GM10266 (cell line): Measurements from ENCODE around the gene CA11.

ENCODE experiments used
- DNase-seq: peaks from one replicate; pipeline ENCODE4 v3.0.0; 2012; ENCODE audit errors: extremely low spot score
- TF ChIP-seq, protein P1 (sequence below): IDR thresholded peaks from 2 replicates; pipeline ENCODE4 v1.5.1; 2012; ENCODE audit warnings: mild to moderate bottlenecking, low read depth; ENCODE audit not compliant: control insufficient read depth, insufficient read depth; ENCODE audit errors: missing control alignments

Gene CA11

DNA sequence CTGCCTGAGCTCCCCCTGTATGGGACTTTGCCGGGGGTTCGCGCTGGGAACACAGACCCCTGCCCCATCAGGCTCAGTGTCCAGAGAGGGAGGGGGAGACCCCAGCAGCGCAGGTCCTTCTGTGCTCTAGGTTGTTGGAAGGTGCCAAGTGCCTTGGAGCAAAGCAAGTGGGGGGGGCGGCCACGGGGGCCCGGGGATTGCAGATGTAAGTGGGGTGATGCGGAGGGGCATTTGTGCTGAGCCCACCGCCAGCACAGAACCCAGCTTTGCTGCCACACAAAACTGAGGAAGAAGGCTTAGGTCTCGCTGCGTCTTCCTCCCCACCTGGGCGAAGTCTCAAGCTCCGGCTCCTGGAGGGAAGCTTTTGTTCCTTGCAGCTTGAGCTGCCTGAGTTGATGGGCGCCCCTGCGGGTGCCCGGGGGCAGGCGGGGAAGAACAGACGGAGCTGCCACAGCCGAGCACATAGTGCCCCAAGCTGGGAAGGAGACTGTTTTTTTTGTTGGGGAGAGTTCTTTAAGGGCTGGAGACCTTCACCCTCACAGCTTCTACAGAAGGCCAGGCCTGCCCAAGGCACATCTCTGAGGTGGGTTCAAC is 28.3 kb upstream of the CA11 start:
- no peak for DNase-seq
- TF ChIP-seq, protein P1, sequence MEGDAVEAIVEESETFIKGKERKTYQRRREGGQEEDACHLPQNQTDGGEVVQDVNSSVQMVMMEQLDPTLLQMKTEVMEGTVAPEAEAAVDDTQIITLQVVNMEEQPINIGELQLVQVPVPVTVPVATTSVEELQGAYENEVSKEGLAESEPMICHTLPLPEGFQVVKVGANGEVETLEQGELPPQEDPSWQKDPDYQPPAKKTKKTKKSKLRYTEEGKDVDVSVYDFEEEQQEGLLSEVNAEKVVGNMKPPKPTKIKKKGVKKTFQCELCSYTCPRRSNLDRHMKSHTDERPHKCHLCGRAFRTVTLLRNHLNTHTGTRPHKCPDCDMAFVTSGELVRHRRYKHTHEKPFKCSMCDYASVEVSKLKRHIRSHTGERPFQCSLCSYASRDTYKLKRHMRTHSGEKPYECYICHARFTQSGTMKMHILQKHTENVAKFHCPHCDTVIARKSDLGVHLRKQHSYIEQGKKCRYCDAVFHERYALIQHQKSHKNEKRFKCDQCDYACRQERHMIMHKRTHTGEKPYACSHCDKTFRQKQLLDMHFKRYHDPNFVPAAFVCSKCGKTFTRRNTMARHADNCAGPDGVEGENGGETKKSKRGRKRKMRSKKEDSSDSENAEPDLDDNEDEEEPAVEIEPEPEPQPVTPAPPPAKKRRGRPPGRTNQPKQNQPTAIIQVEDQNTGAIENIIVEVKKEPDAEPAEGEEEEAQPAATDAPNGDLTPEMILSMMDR: no peak

DNA sequence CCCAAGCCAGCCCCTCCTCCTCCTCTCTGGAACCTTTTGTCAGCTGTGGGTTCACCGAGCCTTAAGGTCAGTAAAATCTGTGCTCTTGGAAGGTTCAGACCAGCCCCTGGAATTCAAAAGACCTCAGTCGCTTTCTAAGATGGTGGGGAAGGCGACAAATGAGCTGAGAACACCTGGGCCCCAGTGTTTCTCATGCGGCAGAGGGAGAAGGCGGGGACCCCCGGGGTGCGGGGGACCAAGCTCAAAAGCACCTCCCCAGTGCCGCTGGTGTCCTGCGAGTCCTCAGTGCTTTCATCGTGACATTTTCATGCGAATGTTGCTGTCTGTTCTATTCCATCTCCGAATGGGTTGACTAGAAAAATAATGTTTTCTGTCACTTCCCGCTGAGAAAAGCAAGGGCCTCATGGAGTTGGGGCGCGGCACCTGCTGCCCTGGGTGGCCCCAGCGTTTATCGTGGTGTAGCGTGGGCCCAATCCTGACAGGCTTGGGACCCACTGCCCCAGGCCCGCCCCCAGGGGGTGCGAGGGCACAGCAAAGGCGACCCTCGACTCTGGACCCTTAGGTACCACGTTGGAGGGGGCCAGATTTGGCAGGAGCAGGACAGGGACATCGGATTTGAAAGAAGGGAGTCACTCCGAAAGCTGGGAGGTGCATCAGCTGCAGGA is 27.6 kb upstream of the CA11 start:
- TF ChIP-seq, protein P1: no peak
- no peak for DNase-seq

DNA sequence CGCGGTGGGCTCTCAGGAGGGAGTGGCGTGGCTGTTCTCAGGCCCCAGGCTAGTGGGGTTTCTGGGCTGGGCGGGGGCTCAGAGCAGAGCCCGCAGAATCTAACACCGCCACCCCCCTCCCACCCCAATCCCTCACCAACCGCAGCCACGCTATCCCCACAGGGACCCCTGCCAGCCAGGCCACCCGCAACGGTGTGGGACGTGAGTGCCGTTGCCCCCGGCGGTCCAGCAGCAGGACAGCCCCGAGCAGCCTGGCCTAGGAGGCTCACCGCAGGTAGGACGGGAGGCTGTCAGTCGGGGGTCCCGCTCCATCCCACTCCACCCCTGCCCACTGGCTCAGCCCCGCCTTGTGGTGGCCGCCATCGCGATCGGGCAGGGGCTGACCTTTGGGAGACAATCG is 27.0 kb upstream of the CA11 start, which contains the start of gene NTN5:
Gene NTN5 (minus strand): TSS at position 24 of the 400 bp plus-strand sequence. CDS start 2,031 bp downstream, outside the sequence.
- TF ChIP-seq, protein P1: no peak
- DNase-seq: no peak

DNA sequence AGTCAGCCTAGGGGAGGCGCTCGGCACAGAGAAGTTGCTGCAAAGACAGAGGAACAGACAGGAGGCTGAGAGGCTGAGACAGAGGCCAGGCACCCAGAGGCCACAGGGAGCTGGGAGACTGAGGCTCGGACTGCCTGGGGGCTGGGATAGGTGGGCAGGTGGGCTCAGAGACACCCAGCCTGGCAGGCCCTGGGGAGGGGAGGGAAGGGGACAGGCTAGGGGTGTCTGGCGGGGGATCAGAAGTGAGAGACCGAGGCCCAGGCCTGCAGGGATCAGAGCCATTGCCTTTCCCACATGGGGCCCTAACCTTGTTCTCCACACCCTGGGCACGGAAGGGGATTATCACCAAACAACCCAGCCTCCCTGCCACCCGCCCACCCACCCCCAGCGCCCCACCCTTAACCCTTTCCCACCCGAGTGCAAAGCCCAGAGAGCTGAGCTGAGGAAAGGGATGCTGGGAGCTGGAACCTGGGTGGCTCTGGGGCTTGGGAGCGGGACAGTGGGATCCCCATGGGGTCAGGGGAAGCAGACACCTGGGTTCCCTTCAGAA is 25.5 kb upstream of the CA11 start:
- peak; percentile 20 for DNase-seq
- TF ChIP-seq, protein P1: no peak

DNA sequence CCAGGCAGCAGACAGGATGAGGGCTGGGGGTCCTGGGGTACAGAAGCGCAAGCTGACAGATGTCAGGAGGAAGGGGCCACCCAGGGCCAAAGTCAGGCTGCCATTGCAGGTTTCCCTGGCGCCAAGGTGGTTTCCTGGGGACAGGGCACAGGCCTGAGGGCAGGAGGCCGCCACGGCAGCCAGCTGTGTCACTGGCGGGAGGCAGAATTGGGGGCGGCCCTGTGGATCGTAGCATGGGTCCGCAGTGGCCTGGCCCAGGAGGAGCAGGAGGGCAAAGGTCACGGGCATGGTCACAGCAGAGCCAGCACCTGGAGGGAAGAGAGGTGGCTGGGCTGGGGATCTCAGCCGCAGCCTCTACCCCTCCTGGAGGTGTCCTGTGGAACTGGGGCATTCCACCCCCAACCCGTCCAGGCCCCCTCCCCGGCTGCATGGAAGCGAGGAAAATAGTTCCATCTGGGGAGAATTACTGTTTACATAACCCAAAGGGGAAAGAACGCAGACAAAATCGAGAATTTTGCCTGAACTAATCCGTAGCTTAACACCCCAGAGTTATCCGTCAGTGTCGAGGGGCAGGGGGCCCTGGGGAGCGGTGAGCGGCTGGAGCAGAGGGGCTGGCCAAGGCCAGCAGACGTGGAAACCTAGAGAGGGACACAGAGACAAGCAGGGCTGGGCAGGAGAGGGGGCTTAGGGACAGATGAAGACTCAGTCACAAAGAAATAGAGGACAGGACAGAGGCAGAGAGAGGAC is 24.9 kb upstream of the CA11 start:
- no peak for DNase-seq
- TF ChIP-seq, protein P1: no peak

DNA sequence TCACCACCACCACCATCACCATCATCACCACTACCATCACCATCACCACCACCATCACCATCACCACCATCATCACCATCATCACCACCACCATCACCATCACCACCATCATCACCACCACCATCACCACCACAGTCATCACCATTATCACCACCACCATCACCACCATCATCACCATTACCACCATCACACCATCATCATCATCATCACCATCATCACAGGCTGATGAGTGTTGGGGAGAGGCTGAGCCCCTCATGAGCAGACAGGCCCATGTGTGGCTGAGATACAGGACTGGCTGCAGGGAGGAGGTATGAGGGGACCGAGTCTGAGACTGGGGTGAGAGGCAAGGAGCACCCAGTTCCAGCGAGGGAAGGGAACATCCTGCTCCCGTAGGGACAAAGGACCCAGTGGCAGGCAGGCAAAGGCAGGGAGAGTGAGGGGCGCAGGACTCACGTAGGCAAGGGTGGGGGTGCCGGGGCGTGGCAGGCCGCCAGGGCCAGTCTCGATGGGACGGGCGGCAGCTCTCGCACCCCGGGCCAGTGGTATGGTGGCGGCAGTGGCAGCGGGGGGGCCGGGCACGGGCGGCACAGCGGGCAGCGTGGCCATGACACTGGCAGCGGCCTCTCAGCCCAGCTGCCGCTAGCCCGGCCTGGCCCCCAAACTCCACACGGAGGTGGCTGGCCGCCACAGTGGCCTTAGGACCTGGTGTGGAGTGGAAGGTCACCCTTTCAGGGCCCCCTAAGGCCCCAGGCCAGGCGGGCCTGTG is 24.1 kb upstream of the CA11 start:
- TF ChIP-seq, protein P1: no peak
- DNase-seq: no peak
